Prostate gland (tissue), 2 donors: Measurements from ENCODE around the gene FCGBP.

Source experiments
- CTCF ChIP-seq, 4 experiments: fragments of 200-600 bp in 2 of 4; fragments of 450-650 bp in 2 of 4; sonication (generic) in 2 of 4; IDR thresholded peaks; 1 replicate in 3 of 4; 2 replicates in 1 of 4; pipeline ENCODE4 v1.5.1; 2016 to 2019; ENCODE audit warnings: antibody characterized with exemption in 4 of 4, mild to moderate bottlenecking in 2 of 4, moderate library complexity in 2 of 4
- POLR2A ChIP-seq: fragments of 450-650 bp; IDR thresholded peaks from one replicate; pipeline ENCODE4 v1.6.1; 2016; ENCODE audit warnings: antibody characterized with exemption, mild to moderate bottlenecking

GRCh38 chr19:39908803-39909202 lies 25.6 kb downstream of the FCGBP start:
- no peak for TF ChIP-seq CTCF (IDR thresholded peaks at IDR 0.05)
- TF ChIP-seq POLR2A: no peak
